Fibroblast of lung (primary cell): ENCODE results near the gene AMDHD2.
"Not testable (repeated sequence)": the region's sequence is repeated elsewhere in the genome, so short reads cannot be mapped to it uniquely, and the experiment has no call there.

Source experiments
- CTCF ChIP-seq, 2 donors: IDR thresholded peaks in 1 of 2; conservative IDR thresholded peaks in 1 of 2; 1 replicate in 1 of 2; 2 replicates in 1 of 2; pipeline ENCODE4 v1.5.1; 2011 to 2012; ENCODE audit warnings: low read length in 2 of 2, control low read depth in 1 of 2, inconsistent platforms in 1 of 2, low read depth in 1 of 2, mild to moderate bottlenecking in 1 of 2
- EZH2 ChIP-seq: IDR thresholded peaks from 2 replicates; pipeline ENCODE4 v1.5.1; 2012; ENCODE audit warnings: low read length, control low read depth, mild to moderate bottlenecking; ENCODE audit errors: missing control alignments

DNA sequence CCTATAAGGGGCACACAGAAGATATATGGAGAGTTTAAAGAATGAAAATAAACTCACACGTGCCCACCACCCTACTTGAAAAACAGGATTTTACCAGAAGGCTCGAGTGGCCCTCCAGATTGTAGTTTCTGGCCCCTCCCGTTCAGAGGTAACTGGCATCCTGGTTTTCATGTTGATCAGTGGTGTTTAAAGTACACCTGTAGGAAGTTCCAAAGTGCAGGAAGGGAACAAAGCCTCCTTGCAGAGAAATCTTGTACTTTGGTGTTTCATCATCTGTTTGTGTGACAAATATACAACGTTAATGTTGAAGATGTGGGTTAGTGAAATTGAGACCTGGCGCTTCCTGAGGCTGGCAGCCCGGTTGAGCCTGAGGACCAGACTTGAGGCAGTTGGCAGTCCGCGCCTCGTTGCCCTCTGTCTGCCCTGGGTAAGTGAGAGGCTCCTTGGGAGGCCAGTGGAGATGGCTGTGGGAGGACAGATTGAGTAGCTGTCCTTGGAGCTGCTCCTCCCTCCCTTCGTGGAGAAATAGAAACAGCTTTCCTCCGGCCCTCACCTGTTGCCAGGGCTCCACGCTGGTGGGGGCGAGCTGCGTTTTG, 30.2 kb downstream of the AMDHD2 start:
- TF ChIP-seq CTCF (conservative IDR thresholded peaks at IDR 0.05 in 1 of 2, IDR thresholded peaks at IDR 0.05 in 1 of 2; ENCODE audit: low read depth in 1 of 2, low read length in 2 of 2); EZH2: not testable (repeated sequence)
